ENCODE results near the gene PRAMEF12.

Gene PRAMEF12

DNA sequence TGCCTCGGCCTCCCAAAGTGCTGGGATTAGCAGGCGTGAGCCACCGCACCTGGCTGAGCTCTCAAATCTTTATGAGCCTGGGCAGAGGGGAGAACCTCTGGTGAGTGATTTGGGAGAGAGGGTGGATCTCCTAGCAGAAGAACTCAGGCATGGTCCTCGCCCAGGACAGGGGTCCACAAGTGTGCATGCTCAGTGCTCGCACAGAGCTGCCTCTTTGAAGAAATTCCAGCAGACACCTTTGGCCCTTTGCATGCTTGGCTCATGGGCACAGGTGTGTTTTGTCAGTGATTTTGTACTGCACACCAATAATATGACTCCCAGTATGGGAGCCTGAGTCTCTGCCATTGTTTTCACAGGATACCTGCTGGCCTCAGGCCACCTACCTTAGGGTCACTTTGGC lies 11.8 kb upstream of the PRAMEF12 start:
- H3K9me3 ChIP-seq (replicated peaks in 1 of 2; ENCODE audit: control insufficient read depth in 2 of 2, insufficient read depth in 1 of 2, low read depth in 1 of 2, low read length in 2 of 2) = no peaks in the 10 kb centered on the region
- H2BK15ac ChIP-seq (ENCODE audit: low read length) = no peak overlapping the region
- H3K18ac ChIP-seq (ENCODE audit: low read length) = no peak overlapping the region
- no peak overlapping the region for H3K4me2 ChIP-seq (ENCODE audit: insufficient read depth, low read length, poor library complexity, severe bottlenecking)
- H3K36me3 ChIP-seq (replicated peaks in 1 of 2; ENCODE audit: control insufficient read depth in 2 of 2, insufficient read depth in 2 of 2, low read length in 2 of 2) = no peaks in the 10 kb centered on the region
- no peak overlapping the region for H3K4ac ChIP-seq (ENCODE audit: low read length)
- no peak overlapping the region for H3K27ac ChIP-seq (replicated peaks; ENCODE audit: low read length)
- no peak for DNase-seq (ENCODE audit: low spot score)
- no peaks in the 10 kb centered on the region for H3K79me1 ChIP-seq (ENCODE audit: low read depth, low read length)
- H4K91ac ChIP-seq (ENCODE audit: low read depth, low read length, poor library complexity) = no peak overlapping the region
- no peak overlapping the region for H2AK5ac ChIP-seq (ENCODE audit: low read depth, low read length)
- no CpG with 5 or more reads among the region's 5 CpGs for WGBS, 2 donors (ENCODE audit: extremely low coverage in 2 of 2, insufficient read length in 2 of 2, insufficient replicate concordance in 1 of 2)
- no peak overlapping the region for H3K14ac ChIP-seq (ENCODE audit: low read length)
- no peak overlapping the region for H3K4me3 ChIP-seq (ENCODE audit: low read length in 2 of 2)
- H2BK12ac ChIP-seq (ENCODE audit: low read length) = no peak overlapping the region
- no peak overlapping the region for H2BK5ac ChIP-seq (ENCODE audit: low read length)
- no peak overlapping the region for H2BK120ac ChIP-seq (ENCODE audit: low read depth, low read length)
- H4K8ac ChIP-seq (ENCODE audit: low read depth, low read length) = no peak overlapping the region
- peaks cover 0 to 19% (median 0%) of the 10 kb centered on the region in 3 experiments for H3K27me3 ChIP-seq (ENCODE audit: control insufficient read depth in 3 of 3, insufficient read depth in 3 of 3, low read depth in 1 of 3, low read length in 3 of 3)
- no peak overlapping the region for H2AFZ ChIP-seq (ENCODE audit: low read length)
- H3K23ac ChIP-seq (ENCODE audit: low read depth, low read length, poor library complexity) = no peak overlapping the region
- H3K4me1 ChIP-seq (ENCODE audit: control insufficient read depth in 2 of 2, insufficient read depth in 1 of 2, low read depth in 1 of 2, low read length in 2 of 2) = no peaks in the 10 kb centered on the region
- no peak overlapping the region for H3K9ac ChIP-seq (ENCODE audit: low read depth, low read length, poor library complexity)

DNA sequence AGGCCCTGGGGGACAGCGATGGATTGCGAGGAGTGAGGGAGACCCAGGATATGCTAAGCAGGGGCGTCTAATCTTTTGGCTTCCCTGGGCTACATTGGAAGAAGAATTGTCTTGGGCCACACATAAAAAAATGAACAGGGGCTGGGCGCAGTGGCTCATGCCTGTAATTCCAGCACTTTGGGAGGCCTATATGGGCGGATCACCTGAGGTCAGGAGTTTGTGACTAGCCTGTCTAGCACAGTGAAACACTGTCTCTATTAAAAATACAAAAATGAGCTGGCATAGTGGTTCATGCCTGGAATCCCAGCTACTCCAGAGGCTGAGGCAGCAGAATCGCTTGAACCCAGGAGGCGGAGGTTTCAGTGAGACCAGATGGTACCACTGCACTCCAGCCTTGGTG lies 10.8 kb upstream of the PRAMEF12 start:
- Histone ChIP-seq H3K9me3 (replicated peaks in 1 of 2; ENCODE audit: control insufficient read depth in 2 of 2, insufficient read depth in 1 of 2, low read depth in 1 of 2, low read length in 2 of 2) (no peaks in the 10 kb centered on the region), H2AK5ac (ENCODE audit: low read depth, low read length) (no peak overlapping the region), H2BK120ac (ENCODE audit: low read depth, low read length) (no peak overlapping the region), H2BK5ac (ENCODE audit: low read length) (no peak overlapping the region), H3K18ac (ENCODE audit: low read length) (no peak overlapping the region), H2BK12ac (ENCODE audit: low read length) (no peak overlapping the region), H3K14ac (ENCODE audit: low read length) (no peak overlapping the region), H2AFZ (ENCODE audit: low read length) (no peak overlapping the region), H4K8ac (ENCODE audit: low read depth, low read length) (no peak overlapping the region), H3K4me2 (ENCODE audit: insufficient read depth, low read length, poor library complexity, severe bottlenecking) (no peak overlapping the region), H3K23ac (ENCODE audit: low read depth, low read length, poor library complexity) (no peak overlapping the region), H3K4ac (ENCODE audit: low read length) (no peak overlapping the region), H2BK15ac (ENCODE audit: low read length) (no peak overlapping the region), H4K91ac (ENCODE audit: low read depth, low read length, poor library complexity) (no peak overlapping the region), H3K27ac (replicated peaks; ENCODE audit: low read length) (no peak overlapping the region), H3K36me3 (replicated peaks in 1 of 2; ENCODE audit: control insufficient read depth in 2 of 2, insufficient read depth in 2 of 2, low read length in 2 of 2) (no peaks in the 10 kb centered on the region), H3K4me1 (ENCODE audit: control insufficient read depth in 2 of 2, insufficient read depth in 1 of 2, low read depth in 1 of 2, low read length in 2 of 2) (no peaks in the 10 kb centered on the region), H3K9ac (ENCODE audit: low read depth, low read length, poor library complexity) (no peak overlapping the region), H3K27me3 (ENCODE audit: control insufficient read depth in 3 of 3, insufficient read depth in 3 of 3, low read depth in 1 of 3, low read length in 3 of 3) (peaks cover 0 to 14% (median 0%) of the 10 kb centered on the region in 3 experiments), H3K79me1 (ENCODE audit: low read depth, low read length) (no peaks in the 10 kb centered on the region), H3K4me3 (ENCODE audit: low read length in 2 of 2) (peak overlapping the region in 1 of 2 donors; percentile 53)
- WGBS, 2 donors (ENCODE audit: extremely low coverage in 2 of 2, insufficient read length in 2 of 2, insufficient replicate concordance in 1 of 2) = no CpG with 5 or more reads among the region's 7 CpGs
- DNase-seq (ENCODE audit: low spot score) = no peak

DNA sequence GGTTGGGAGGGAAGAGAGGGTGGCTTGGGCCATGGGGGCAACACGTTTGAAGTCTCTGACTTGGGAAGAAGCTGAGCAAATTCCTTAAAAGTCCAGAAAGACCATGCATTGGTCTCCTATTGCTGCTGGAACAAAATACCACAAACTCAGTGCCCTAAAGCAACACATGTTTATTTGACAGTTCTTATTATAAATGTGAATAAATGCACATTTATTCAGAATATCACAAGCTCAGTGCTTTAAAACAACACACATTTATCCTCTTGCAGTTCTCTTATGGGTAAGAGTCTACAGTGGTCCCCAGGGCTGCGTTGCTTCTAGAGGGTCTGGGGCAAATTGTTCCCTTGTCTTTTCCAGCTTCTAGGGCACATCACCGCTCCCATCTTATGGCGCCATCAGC lies 10.1 kb upstream of the PRAMEF12 start:
- Histone ChIP-seq H4K91ac (ENCODE audit: low read depth, low read length, poor library complexity) (no peak overlapping the region), H2BK120ac (ENCODE audit: low read depth, low read length) (no peak overlapping the region), H2AFZ (ENCODE audit: low read length) (no peak overlapping the region), H3K18ac (ENCODE audit: low read length) (no peak overlapping the region), H3K4me2 (ENCODE audit: insufficient read depth, low read length, poor library complexity, severe bottlenecking) (no peak overlapping the region), H3K4ac (ENCODE audit: low read length) (no peak overlapping the region), H3K36me3 (replicated peaks in 1 of 2; ENCODE audit: control insufficient read depth in 2 of 2, insufficient read depth in 2 of 2, low read length in 2 of 2) (no peaks in the 10 kb centered on the region), H3K9ac (ENCODE audit: low read depth, low read length, poor library complexity) (no peak overlapping the region), H3K14ac (ENCODE audit: low read length) (no peak overlapping the region), H3K4me3 (ENCODE audit: low read length in 2 of 2) (no peak overlapping the region), H2BK5ac (ENCODE audit: low read length) (no peak overlapping the region), H2AK5ac (ENCODE audit: low read depth, low read length) (no peak overlapping the region), H3K79me1 (ENCODE audit: low read depth, low read length) (no peaks in the 10 kb centered on the region), H3K9me3 (replicated peaks in 1 of 2; ENCODE audit: control insufficient read depth in 2 of 2, insufficient read depth in 1 of 2, low read depth in 1 of 2, low read length in 2 of 2) (no peaks in the 10 kb centered on the region), H3K27me3 (ENCODE audit: control insufficient read depth in 3 of 3, insufficient read depth in 3 of 3, low read depth in 1 of 3, low read length in 3 of 3) (peaks cover 0 to 8% (median 0%) of the 10 kb centered on the region in 3 experiments), H3K4me1 (ENCODE audit: control insufficient read depth in 2 of 2, insufficient read depth in 1 of 2, low read depth in 1 of 2, low read length in 2 of 2) (no peaks in the 10 kb centered on the region), H2BK12ac (ENCODE audit: low read length) (no peak overlapping the region), H2BK15ac (ENCODE audit: low read length) (no peak overlapping the region), H3K27ac (replicated peaks; ENCODE audit: low read length) (no peak overlapping the region), H4K8ac (ENCODE audit: low read depth, low read length) (no peak overlapping the region), H3K23ac (ENCODE audit: low read depth, low read length, poor library complexity) (no peak overlapping the region)
- DNase-seq (ENCODE audit: low spot score) = no peak
- WGBS, 2 donors (ENCODE audit: extremely low coverage in 2 of 2, insufficient read length in 2 of 2, insufficient replicate concordance in 1 of 2) = no CpG with 5 or more reads among the region's 4 CpGs

DNA sequence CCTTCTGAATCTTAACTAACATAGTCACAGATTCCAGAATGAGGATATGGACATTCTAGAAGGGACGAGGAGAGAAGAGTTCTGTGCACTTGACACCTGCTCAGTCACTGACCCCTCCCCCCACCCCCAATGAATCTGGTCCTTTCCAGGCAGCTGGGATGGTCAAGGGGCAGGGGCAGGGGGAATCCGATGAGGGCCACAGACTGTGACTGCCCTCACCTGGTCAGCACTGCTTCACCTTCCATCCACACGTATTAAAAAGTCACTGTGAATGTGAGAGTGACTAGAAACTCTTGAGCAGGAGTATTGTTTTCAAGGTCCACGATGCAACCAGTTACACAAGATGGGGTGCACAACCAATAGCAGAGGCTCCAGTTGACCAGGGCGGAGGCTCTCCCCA lies 9.5 kb upstream of the PRAMEF12 start:
- H3K23ac ChIP-seq (ENCODE audit: low read depth, low read length, poor library complexity) = no peak overlapping the region
- H3K9ac ChIP-seq (ENCODE audit: low read depth, low read length, poor library complexity) = no peak overlapping the region
- no peak overlapping the region for H2BK12ac ChIP-seq (ENCODE audit: low read length)
- H2AK5ac ChIP-seq (ENCODE audit: low read depth, low read length) = no peak overlapping the region
- no peak overlapping the region for H2BK120ac ChIP-seq (ENCODE audit: low read depth, low read length)
- H3K4me3 ChIP-seq (ENCODE audit: low read length in 2 of 2) = no peak overlapping the region
- no peak overlapping the region for H3K18ac ChIP-seq (ENCODE audit: low read length)
- no peak overlapping the region for H4K91ac ChIP-seq (ENCODE audit: low read depth, low read length, poor library complexity)
- no peaks in the 10 kb centered on the region for H3K79me1 ChIP-seq (ENCODE audit: low read depth, low read length)
- no peak overlapping the region for H3K4ac ChIP-seq (ENCODE audit: low read length)
- DNase-seq (ENCODE audit: low spot score) = no peak
- H4K8ac ChIP-seq (ENCODE audit: low read depth, low read length) = no peak overlapping the region
- H3K27ac ChIP-seq (replicated peaks; ENCODE audit: low read length) = no peak overlapping the region
- H2BK15ac ChIP-seq (ENCODE audit: low read length) = no peak overlapping the region
- peaks cover 0 to 4% (median 0%) of the 10 kb centered on the region in 3 experiments for H3K27me3 ChIP-seq (ENCODE audit: control insufficient read depth in 3 of 3, insufficient read depth in 3 of 3, low read depth in 1 of 3, low read length in 3 of 3)
- H3K4me2 ChIP-seq (ENCODE audit: insufficient read depth, low read length, poor library complexity, severe bottlenecking) = no peak overlapping the region
- H3K14ac ChIP-seq (ENCODE audit: low read length) = no peak overlapping the region
- no peaks in the 10 kb centered on the region for H3K9me3 ChIP-seq (replicated peaks in 1 of 2; ENCODE audit: control insufficient read depth in 2 of 2, insufficient read depth in 1 of 2, low read depth in 1 of 2, low read length in 2 of 2)
- no peak overlapping the region for H2BK5ac ChIP-seq (ENCODE audit: low read length)
- H3K4me1 ChIP-seq (ENCODE audit: control insufficient read depth in 2 of 2, insufficient read depth in 1 of 2, low read depth in 1 of 2, low read length in 2 of 2) = no peaks in the 10 kb centered on the region
- WGBS, 2 donors (ENCODE audit: extremely low coverage in 2 of 2, insufficient read length in 2 of 2, insufficient replicate concordance in 1 of 2) = no CpG with 5 or more reads among the region's 5 CpGs
- H2AFZ ChIP-seq (ENCODE audit: low read length) = no peak overlapping the region
- no peaks in the 10 kb centered on the region for H3K36me3 ChIP-seq (replicated peaks in 1 of 2; ENCODE audit: control insufficient read depth in 2 of 2, insufficient read depth in 2 of 2, low read length in 2 of 2)

Data from neuronal stem cell (in vitro differentiated cells).